Measurements from ENCODE around the gene SLC35G3. TPM values are rescaled to one million over a fixed set of nuclear protein-coding genes. Genes with fewer than 3 reads are reported as not detected.
"Not testable (repeated sequence)": the region's sequence is repeated elsewhere in the genome, so short reads cannot be mapped to it uniquely, and the experiment has no call there.

The SLC35G3 gene
- total RNA-seq, 1 donor from 2014 or later: 0.16 TPM

- H3K36me3 Mint-ChIP-seq (ENCODE audit: low read depth): no peaks in the 10 kb centered on the region
- no peaks in the 10 kb centered on the region for H3K9me3 Mint-ChIP-seq
- H3K4me3 Mint-ChIP-seq: no peak overlapping the region
- intact Hi-C loops (cut with micrococcal nuclease): no loop called here
- no peak for TF ChIP-seq CTCF (IDR thresholded peaks at IDR 0.05)
- ATAC-seq (ENCODE audit: low read depth): no peak
- H3K27me3 Mint-ChIP-seq: peaks cover 3% of the 10 kb centered on the region
- ChIA-PET CTCF (no interaction called here), POLR2A (no interaction called here)
- H3K4me1 Mint-ChIP-seq: no peaks in the 10 kb centered on the region
- H3K27ac Mint-ChIP-seq: no peak overlapping the region
- DNase-seq: no peak
Measured at GRCh38 chr17:35174835-35175334, 19.3 kb downstream of the SLC35G3 start.

GRCh38 chr17:35172321-35172720, 21.9 kb downstream of the SLC35G3 start:
- POLR2A ChIA-PET; DNase-seq; H3K36me3 Mint-ChIP-seq (ENCODE audit: low read depth); H3K4me1 Mint-ChIP-seq; H3K9me3 Mint-ChIP-seq; H3K4me3 Mint-ChIP-seq; CTCF ChIA-PET; intact Hi-C loops (cut with micrococcal nuclease); H3K27ac Mint-ChIP-seq; ATAC-seq (ENCODE audit: low read depth): not testable (repeated sequence)
- peaks cover 13% of the 10 kb centered on the region for H3K27me3 Mint-ChIP-seq

GRCh38 chr17:35171834-35172233, 22.4 kb downstream of the SLC35G3 start:
- Mint-ChIP-seq H3K27me3 (peaks cover 13% of the 10 kb centered on the region), H3K36me3 (ENCODE audit: low read depth) (no peaks in the 10 kb centered on the region), H3K4me1 (no peaks in the 10 kb centered on the region), H3K4me3 (no peak overlapping the region), H3K27ac (no peak overlapping the region), H3K9me3 (no peaks in the 10 kb centered on the region)
- CTCF ChIA-PET: interaction anchor here (1.3 to 1.7 kb wide), 2 partner anchors 141 to 575 kb away, joined by 4 to 8 read pairs; no protein-coding TSS in a partner anchor
- ATAC-seq (ENCODE audit: low read depth): no peak
- POLR2A ChIA-PET: no interaction called here
- TF ChIP-seq CTCF (IDR thresholded peaks at IDR 0.05): no peak
- DNase-seq: no peak
- intact Hi-C loops (cut with micrococcal nuclease): loop anchor here (1.0 to 2.0 kb wide), 3 partner anchors 141 to 367 kb away; no protein-coding TSS in a partner anchor

- no peak for TF ChIP-seq CTCF (IDR thresholded peaks at IDR 0.05)
- Mint-ChIP-seq H3K27me3 (peaks cover 16% of the 10 kb centered on the region), H3K9me3 (no peaks in the 10 kb centered on the region), H3K4me3 (no peak overlapping the region), H3K36me3 (ENCODE audit: low read depth) (no peaks in the 10 kb centered on the region), H3K27ac (no peak overlapping the region), H3K4me1 (no peaks in the 10 kb centered on the region)
- DNase-seq (no peak), ATAC-seq (ENCODE audit: low read depth) (no peak)
- intact Hi-C loops (cut with micrococcal nuclease): loop anchor here (1.0 to 2.0 kb wide), 3 partner anchors 142 to 368 kb away; no protein-coding TSS in a partner anchor
- ChIA-PET CTCF (interaction anchor here (0.7 to 1.7 kb wide), 5 partner anchors 142 to 576 kb away, joined by 3 to 8 read pairs (median 4); no protein-coding TSS in a partner anchor), POLR2A (no interaction called here)
Measured at GRCh38 chr17:35170968-35171771, 23.0 kb downstream of the SLC35G3 start.

- ChIA-PET POLR2A (no interaction called here), CTCF (interaction anchor here (0.7 to 1.7 kb wide), 3 partner anchors 143 to 577 kb away, joined by 4 read pairs; no protein-coding TSS in a partner anchor)
- Mint-ChIP-seq H3K27me3 (peaks cover 20% of the 10 kb centered on the region), H3K4me3 (no peak overlapping the region), H3K36me3 (ENCODE audit: low read depth) (no peaks in the 10 kb centered on the region), H3K4me1 (no peaks in the 10 kb centered on the region), H3K9me3 (no peaks in the 10 kb centered on the region), H3K27ac (no peak overlapping the region)
- ATAC-seq (ENCODE audit: low read depth) (no peak), DNase-seq (no peak)
- TF ChIP-seq CTCF (IDR thresholded peaks at IDR 0.05): no peak
- intact Hi-C loops (cut with micrococcal nuclease): loop anchor here (2.0 kb wide), 1 partner anchor 143 kb away; no protein-coding TSS in a partner anchor
Measured at GRCh38 chr17:35169835-35170363, 24.3 kb downstream of the SLC35G3 start.

Data from activated B cell treated with CpG ODN at 0.5 μM for 24 hours (primary cell).